Measurements from ENCODE around the gene VAMP8. TPM values are rescaled to one million over a fixed set of nuclear protein-coding genes. Genes with fewer than 3 reads are reported as not detected.

VAMP8 gene
- total and polyA plus RNA-seq, 2 donors (not counting 3 experiments of a cell fraction or from before 2014, with no cell fraction given) = 39.0 to 68.7 TPM

DNA sequence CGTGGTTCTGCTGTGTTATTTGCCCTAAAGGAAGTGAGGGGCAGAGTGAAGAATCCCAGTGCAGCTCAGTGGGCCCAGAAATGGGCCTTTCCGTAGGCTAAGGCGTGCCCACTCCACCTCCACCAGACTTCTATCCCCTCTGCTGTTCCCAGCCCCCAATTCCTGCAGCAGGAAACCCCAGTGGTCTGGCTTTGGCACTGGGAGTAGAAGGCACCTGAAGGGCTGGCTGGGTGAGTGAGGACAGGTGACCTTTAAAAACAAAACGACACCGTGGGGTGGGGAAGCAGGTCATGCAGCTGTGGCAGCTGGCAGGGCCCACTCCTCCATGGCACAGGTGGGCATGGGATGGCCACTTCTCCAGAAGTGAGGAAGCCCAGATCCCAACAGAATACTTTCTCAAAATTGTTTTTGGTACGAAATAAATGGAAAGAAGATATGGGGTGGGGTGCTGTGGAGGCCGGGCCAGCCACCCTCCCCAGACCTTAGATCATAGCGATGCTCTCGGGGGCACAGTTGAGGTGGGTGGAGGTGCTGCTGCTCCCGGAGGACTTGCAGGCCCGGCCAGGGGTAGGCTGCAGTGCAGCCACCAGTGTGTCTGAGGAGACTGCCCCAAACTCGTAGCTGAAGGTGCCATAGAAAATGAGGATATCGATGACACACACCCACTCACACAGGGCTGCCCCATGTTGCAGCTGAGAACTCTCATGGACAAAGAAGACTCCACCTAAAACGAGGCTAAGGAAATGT, 21.4 kb downstream of the VAMP8 start:
- Histone ChIP-seq H3K27me3 (ENCODE audit: control insufficient read depth in 2 of 2, insufficient read depth in 2 of 2, low read length in 2 of 2) (no peaks in the 10 kb centered on the region), H2AFZ (ENCODE audit: low read depth, low read length) (no peak overlapping the region), H3K4me1 (ENCODE audit: control insufficient read depth, extremely low read depth, insufficient read depth, low read length) (peaks cover 22% of the 10 kb centered on the region), H3K9me1 (replicated peaks; ENCODE audit: control insufficient read depth, extremely low read depth, insufficient read depth, low read length) (no peaks in the 10 kb centered on the region), H3K4me3 (replicated peaks in 1 of 3; ENCODE audit: insufficient read depth in 1 of 3, low read depth in 1 of 3, low read length in 3 of 3) (no peak overlapping the region), H3K27ac (ENCODE audit: insufficient read depth, low read depth, low read length) (no peak overlapping the region), H3K9me3 (replicated peaks; ENCODE audit: control insufficient read depth, insufficient read depth, low read length) (no peaks in the 10 kb centered on the region), H3K36me3 (ENCODE audit: control insufficient read depth in 2 of 2, extremely low read depth in 1 of 2, insufficient read depth in 2 of 2, low read length in 2 of 2) (peaks cover 0 to 29% of the 10 kb centered on the region in 2 experiments), H3K79me2 (ENCODE audit: control insufficient read depth, insufficient read depth, low read length) (peaks cover 19% of the 10 kb centered on the region), H4K20me1 (replicated peaks; ENCODE audit: control insufficient read depth, extremely low read depth, insufficient read depth, low read length) (no peaks in the 10 kb centered on the region), H3K9ac (replicated peaks; ENCODE audit: extremely low read depth, insufficient read depth, low read length) (no peak overlapping the region), H3K4me2 (ENCODE audit: insufficient read depth, low read length) (no peak overlapping the region)
- intact Hi-C loops (cut with micrococcal nuclease) (no loop called here), dilution Hi-C loops (cut with MboI; ENCODE audit: extremely low pct_ligation_motif_present, low sequenced_read_pairs) (no loop called here)
- DNase-seq (ENCODE audit: low read depth, low spot score) (no peak), FAIRE-seq (no peak)
- POLR2A ChIA-PET = no interaction called here
- BruUV-seq (replicated peaks) = no TSS peak
- CTCF ChIA-PET = interaction anchor here (2.3 kb wide), 1 partner anchor 8 kb away, joined by 8 read pairs; no protein-coding TSS in a partner anchor
- TF ChIP-seq POLR2A (IDR thresholded peaks at IDR 0.05; ENCODE audit: low read depth, low read length) = no peak
- TF ChIP-seq FOS (IDR thresholded peaks at IDR 0.05; ENCODE audit: borderline replicate concordance, insufficient read depth, low read length) = no peak
- TF ChIP-seq MYC (IDR thresholded peaks at IDR 0.05; ENCODE audit: low read depth, low read length) = no peak
- TF ChIP-seq, protein P1, sequence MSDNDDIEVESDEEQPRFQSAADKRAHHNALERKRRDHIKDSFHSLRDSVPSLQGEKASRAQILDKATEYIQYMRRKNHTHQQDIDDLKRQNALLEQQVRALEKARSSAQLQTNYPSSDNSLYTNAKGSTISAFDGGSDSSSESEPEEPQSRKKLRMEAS (IDR thresholded peaks at IDR 0.05; ENCODE audit: insufficient read depth, insufficient read length) = no peak
- TF ChIP-seq CTCF (IDR thresholded peaks at IDR 0.05; ENCODE audit: extremely low read depth in 1 of 2, insufficient read depth in 1 of 2, low read depth in 1 of 2, low read length in 2 of 2) = no peak
- no peak for TF ChIP-seq POLR2AphosphoS5 (IDR thresholded peaks at IDR 0.05; ENCODE audit: insufficient read depth, low read depth, low read length)

Measured in endothelial cell of umbilical vein (primary cell).